ENCODE data around the gene COL4A2.

The COL4A2 gene

DNA sequence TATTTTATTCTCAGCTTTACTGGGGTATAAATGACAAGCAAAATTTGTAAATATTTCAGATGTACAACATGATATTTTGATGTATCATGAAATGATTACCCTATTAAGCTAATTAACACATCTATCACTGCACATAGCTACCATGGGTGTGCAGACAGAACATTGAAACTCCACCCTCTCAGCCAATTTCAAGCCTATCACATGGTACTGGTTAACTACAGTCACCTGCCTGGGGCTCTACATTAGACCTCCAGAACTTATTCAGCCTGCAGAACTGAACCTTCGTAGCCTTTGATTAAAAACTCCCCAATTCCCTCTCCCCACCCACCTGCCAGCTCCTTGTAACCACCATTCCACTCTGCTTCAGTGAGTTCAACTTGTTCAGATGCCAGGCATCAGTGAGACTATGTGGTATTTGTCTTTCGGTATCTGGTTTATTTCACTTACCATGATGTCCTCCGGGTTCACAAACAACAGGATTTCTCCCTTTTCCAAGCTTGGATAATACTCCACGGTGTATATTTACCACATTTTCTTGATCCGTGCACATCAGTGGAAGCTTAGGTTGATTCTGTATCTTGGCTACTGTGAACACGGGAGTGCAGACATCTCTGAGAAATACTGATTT is 235.2 kb downstream of the COL4A2 start:
- Mint-ChIP-seq H3K4me1 (peaks cover 15% of the 10 kb centered on the region), H3K4me3 (no peak overlapping the region), H3K36me3 (ENCODE audit: low read depth) (peaks cover 19% of the 10 kb centered on the region), H3K27ac (peak overlapping the region in 1 of 3 experiments; percentile 12), H3K27me3 (ENCODE audit: low read depth) (no peaks in the 10 kb centered on the region), H3K9me3 (peaks cover 6% of the 10 kb centered on the region)
- TF ChIP-seq, protein P1, sequence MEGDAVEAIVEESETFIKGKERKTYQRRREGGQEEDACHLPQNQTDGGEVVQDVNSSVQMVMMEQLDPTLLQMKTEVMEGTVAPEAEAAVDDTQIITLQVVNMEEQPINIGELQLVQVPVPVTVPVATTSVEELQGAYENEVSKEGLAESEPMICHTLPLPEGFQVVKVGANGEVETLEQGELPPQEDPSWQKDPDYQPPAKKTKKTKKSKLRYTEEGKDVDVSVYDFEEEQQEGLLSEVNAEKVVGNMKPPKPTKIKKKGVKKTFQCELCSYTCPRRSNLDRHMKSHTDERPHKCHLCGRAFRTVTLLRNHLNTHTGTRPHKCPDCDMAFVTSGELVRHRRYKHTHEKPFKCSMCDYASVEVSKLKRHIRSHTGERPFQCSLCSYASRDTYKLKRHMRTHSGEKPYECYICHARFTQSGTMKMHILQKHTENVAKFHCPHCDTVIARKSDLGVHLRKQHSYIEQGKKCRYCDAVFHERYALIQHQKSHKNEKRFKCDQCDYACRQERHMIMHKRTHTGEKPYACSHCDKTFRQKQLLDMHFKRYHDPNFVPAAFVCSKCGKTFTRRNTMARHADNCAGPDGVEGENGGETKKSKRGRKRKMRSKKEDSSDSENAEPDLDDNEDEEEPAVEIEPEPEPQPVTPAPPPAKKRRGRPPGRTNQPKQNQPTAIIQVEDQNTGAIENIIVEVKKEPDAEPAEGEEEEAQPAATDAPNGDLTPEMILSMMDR (IDR thresholded peaks at IDR 0.05; ENCODE audit: unreplicated experiment in 3 of 3) = no peak

DNA sequence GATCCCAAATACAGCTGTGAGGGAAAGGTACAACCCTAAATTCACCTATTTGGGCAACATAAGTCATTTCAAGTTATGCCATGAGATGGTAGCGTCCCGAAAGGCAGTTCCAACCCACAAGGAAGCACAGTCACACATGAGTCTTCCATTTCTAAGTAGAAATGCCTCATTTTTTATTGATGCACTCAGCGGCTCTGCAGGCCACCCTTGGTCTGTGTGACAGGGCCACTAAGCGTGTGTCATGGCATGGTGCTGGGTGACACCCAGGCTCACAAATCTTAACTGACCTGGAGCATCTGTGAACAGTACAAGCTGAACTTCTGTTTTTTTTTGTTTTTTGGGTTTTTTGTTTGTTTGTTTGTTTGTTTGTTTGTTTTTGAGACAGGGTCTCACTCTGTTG is 239.3 kb downstream of the COL4A2 start:
- peaks cover 10% of the 10 kb centered on the region for H3K4me1 Mint-ChIP-seq
- peaks cover 21% of the 10 kb centered on the region for H3K36me3 Mint-ChIP-seq (ENCODE audit: low read depth)
- H3K9me3 Mint-ChIP-seq = peaks cover 6% of the 10 kb centered on the region
- TF ChIP-seq, protein P1 (IDR thresholded peaks at IDR 0.05; ENCODE audit: unreplicated experiment in 3 of 3) = no peak
- no peak overlapping the region for H3K27ac Mint-ChIP-seq
- no peaks in the 10 kb centered on the region for H3K27me3 Mint-ChIP-seq (ENCODE audit: low read depth)
- H3K4me3 Mint-ChIP-seq = no peak overlapping the region

DNA sequence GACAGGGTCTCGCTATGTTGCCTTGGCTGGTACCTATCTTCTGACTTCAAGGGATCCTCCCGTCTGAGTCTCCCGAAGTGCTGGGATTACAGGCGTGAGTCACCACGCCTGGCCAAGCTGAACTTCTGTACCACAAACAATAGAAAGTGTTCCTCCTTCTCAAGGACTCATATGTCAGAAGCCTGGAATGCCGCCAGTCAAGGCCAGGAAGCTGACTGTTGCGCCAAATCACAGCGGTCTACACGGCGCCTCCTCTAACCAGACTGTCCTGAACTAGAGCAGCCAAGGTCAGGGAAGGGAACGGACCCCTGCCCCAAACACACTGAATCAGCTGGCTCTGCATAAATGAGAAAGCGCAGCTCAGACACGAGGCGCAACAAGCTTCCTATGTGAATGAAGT is 239.8 kb downstream of the COL4A2 start:
- TF ChIP-seq, protein P1 (IDR thresholded peaks at IDR 0.05; ENCODE audit: unreplicated experiment in 3 of 3) = no peak
- H3K4me3 Mint-ChIP-seq = no peak overlapping the region
- peaks cover 10% of the 10 kb centered on the region for H3K4me1 Mint-ChIP-seq
- H3K27ac Mint-ChIP-seq = no peak overlapping the region
- no peaks in the 10 kb centered on the region for H3K27me3 Mint-ChIP-seq (ENCODE audit: low read depth)
- H3K36me3 Mint-ChIP-seq (ENCODE audit: low read depth) = peaks cover 21% of the 10 kb centered on the region
- peaks cover 6% of the 10 kb centered on the region for H3K9me3 Mint-ChIP-seq

DNA sequence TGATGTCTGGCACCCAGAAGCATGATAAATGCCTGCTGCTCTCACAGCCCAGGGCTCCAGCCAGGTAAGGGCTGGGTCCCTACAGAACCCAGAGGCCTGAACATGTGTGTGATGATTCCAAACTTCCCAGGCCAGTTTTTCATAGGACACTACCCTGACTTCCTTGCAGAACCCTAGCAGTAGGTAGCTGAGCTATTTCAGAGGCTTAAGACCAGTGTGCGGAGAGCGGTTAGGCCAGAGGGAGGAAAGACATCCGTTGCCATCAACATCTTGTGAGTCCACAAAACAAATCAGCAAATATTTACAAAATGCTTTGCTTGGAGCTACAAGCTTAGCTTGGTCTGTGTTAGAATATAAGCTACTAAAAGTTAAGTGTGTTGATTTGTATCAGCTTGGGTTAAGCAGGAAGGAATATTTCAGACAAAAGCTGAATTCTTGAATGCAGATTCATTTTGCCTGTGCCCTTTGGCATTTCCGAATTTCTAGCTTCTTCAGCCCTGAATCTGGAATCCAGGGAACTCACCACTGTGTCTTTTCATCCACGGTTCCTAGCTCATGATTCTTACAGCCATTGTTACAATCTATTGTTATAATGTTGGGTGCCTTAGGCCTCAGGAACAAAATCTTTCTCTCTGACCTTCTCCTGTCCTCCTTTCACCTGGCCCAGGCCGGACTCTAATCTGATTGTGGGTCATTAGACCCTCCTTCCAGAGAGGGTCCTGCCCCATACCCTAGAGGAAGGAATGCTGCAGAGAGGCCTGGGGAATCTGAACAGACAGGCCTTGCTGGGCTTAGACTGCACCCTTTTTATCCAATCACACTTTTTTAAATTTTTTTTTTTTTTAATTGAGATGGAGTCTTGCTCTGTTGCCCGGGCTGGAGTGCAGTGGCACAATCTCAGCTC is 242.1 kb downstream of the COL4A2 start:
- peaks cover 10% of the 10 kb centered on the region for H3K4me1 Mint-ChIP-seq
- peaks cover 21% of the 10 kb centered on the region for H3K36me3 Mint-ChIP-seq (ENCODE audit: low read depth)
- TF ChIP-seq, protein P1 (IDR thresholded peaks at IDR 0.05; ENCODE audit: unreplicated experiment in 3 of 3) = no peak
- H3K9me3 Mint-ChIP-seq = peaks cover 6% of the 10 kb centered on the region
- H3K4me3 Mint-ChIP-seq = no peak overlapping the region
- no peaks in the 10 kb centered on the region for H3K27me3 Mint-ChIP-seq (ENCODE audit: low read depth)
- H3K27ac Mint-ChIP-seq = no peak overlapping the region

DNA sequence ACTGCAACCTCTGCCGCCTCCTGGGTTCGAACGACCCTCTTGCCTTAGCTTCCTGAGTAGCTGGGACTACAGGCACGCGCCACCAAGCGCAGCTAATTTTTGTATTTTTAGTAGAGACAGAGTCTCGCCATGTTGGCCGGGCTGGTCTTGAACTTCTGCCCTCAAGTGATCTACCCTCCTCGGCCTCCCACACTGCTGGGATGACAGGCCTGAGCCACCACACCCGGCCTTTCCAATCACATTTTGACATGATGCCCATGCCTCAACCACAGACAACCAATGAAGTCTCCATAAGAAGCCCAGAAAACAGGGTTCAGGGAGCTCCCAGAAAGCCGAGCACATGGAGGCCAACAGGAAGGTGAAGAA is 242.7 kb downstream of the COL4A2 start:
- Mint-ChIP-seq H3K36me3 (ENCODE audit: low read depth) (peaks cover 20% of the 10 kb centered on the region), H3K4me1 (peaks cover 10% of the 10 kb centered on the region), H3K4me3 (no peak overlapping the region), H3K9me3 (peaks cover 5% of the 10 kb centered on the region), H3K27ac (no peak overlapping the region), H3K27me3 (ENCODE audit: low read depth) (no peaks in the 10 kb centered on the region)
- TF ChIP-seq, protein P1 (IDR thresholded peaks at IDR 0.05; ENCODE audit: unreplicated experiment in 3 of 3) = no peak
